Naive thymus-derived CD4-positive, alpha-beta T cell (primary cell): ENCODE data around the gene ITPRIP. TPM values are rescaled to one million over a fixed set of nuclear protein-coding genes. Genes with fewer than 3 reads are reported as not detected.

Experiments
- ATAC-seq: fragments of 150-1000 bp; cut with Tn5 transposase; 2 replicates; pipeline ENCODE4 v1.10.0; 2021; ENCODE audit warnings: mild to moderate bottlenecking, moderate library complexity
- CTCF ChIA-PET: fragments of 350-600 bp; sonication (Branson Sonifier 250); formaldehyde crosslinking; loops from one replicate; lab custom pipeline; 2021; ENCODE audit warnings: antibody characterized with exemption; lab: Charles Lee
- POLR2A ChIA-PET: fragments of 350-600 bp; sonication (Branson Sonifier 250); formaldehyde crosslinking; loops from one replicate; lab custom pipeline; 2021; ENCODE audit warnings: antibody characterized with exemption, inconsistent platforms; lab: Charles Lee
- DNase-seq, 9 donors: peaks; one replicate each; pipeline versions ENCODE4 v3.0.0 to v3.0.0-alpha.2; 2020 to 2022; ENCODE audit warnings: mixed read lengths in 1 of 9
- H3K27ac ChIP-seq: one replicate; pipeline ENCODE4 v1.7.0; 2013; ENCODE audit warnings: mild to moderate bottlenecking, low read depth, low read length, moderate library complexity
- H3K27me3 ChIP-seq, 2 donors: one replicate each; pipeline ENCODE4 v1.7.0; 2013; ENCODE audit warnings: low read length in 2 of 2, mild to moderate bottlenecking in 2 of 2, moderate library complexity in 2 of 2; ENCODE audit not compliant: control insufficient read depth in 2 of 2, insufficient read depth in 2 of 2
- H3K36me3 ChIP-seq, 3 experiments: 1 replicate in 2 of 3; 2 replicates in 1 of 3; pipeline ENCODE4 v1.7.0; 2013; ENCODE audit warnings: low read length in 3 of 3, mild to moderate bottlenecking in 3 of 3, moderate library complexity in 1 of 3; ENCODE audit not compliant: insufficient read depth in 3 of 3, control insufficient read depth in 2 of 3
- H3K4me1 ChIP-seq, 2 donors: one replicate each; pipeline ENCODE4 v1.7.0; 2013; ENCODE audit warnings: low read length in 2 of 2, mild to moderate bottlenecking in 2 of 2, moderate library complexity in 1 of 2; ENCODE audit not compliant: control insufficient read depth in 2 of 2, insufficient read depth in 2 of 2
- H3K4me3 ChIP-seq: 2 replicates; pipeline ENCODE4 v1.7.0; 2013; ENCODE audit warnings: mild to moderate bottlenecking, low read length
- H3K9me3 ChIP-seq, 3 experiments: 1 replicate in 2 of 3; 2 replicates in 1 of 3; pipeline ENCODE4 v1.7.0; 2013; ENCODE audit warnings: low read length in 3 of 3; ENCODE audit not compliant: control insufficient read depth in 2 of 3
- H3K27ac Mint-ChIP-seq, 9 donors: one replicate each; pipeline ENCODE4 v1.8.0; 2020 to 2022; ENCODE audit warnings: mixed read lengths in 9 of 9, mild to moderate bottlenecking in 8 of 9, moderate library complexity in 5 of 9, inconsistent platforms in 2 of 9
- H3K27me3 Mint-ChIP-seq, 5 donors: one replicate each; pipeline ENCODE4 v1.8.0; 2021 to 2022; ENCODE audit warnings: mixed read lengths in 5 of 5, mild to moderate bottlenecking in 1 of 5
- H3K36me3 Mint-ChIP-seq, 5 donors: one replicate each; pipeline ENCODE4 v1.8.0; 2020 to 2022; ENCODE audit warnings: mixed read lengths in 5 of 5, mild to moderate bottlenecking in 3 of 5, inconsistent platforms in 1 of 5
- H3K4me1 Mint-ChIP-seq, 7 donors: one replicate each; pipeline ENCODE4 v1.8.0; 2020 to 2022; ENCODE audit warnings: mixed read lengths in 7 of 7, mild to moderate bottlenecking in 3 of 7, inconsistent platforms in 1 of 7
- H3K4me3 Mint-ChIP-seq, 10 donors: one replicate each; pipeline ENCODE4 v1.8.0; 2020 to 2022; ENCODE audit warnings: mild to moderate bottlenecking in 10 of 10, mixed read lengths in 10 of 10, moderate library complexity in 6 of 10, inconsistent platforms in 2 of 10
- H3K9me3 Mint-ChIP-seq, 11 donors: one replicate each; pipeline ENCODE4 v1.8.0; 2020 to 2022; ENCODE audit warnings: mixed read lengths in 11 of 11, mild to moderate bottlenecking in 4 of 11, inconsistent platforms in 1 of 11, moderate library complexity in 1 of 11
- intact Hi-C, 2 donors: fragments of 100-400 bp; cut with micrococcal nuclease; formaldehyde crosslinking; loops; one replicate each; pipeline ENCODE4 v1.15.1; 2023
- polyA plus RNA-seq, 2 donors: library from polyadenylated mRNA; unstranded; fragments of 300-500 nt; fragmentation: Illumina TruSeq; gene quantifications; one replicate each; pipeline ENCODE4 v1.2.3, GENCODE V29; 2021
- total RNA-seq, 6 experiments: library from RNA in 5 of 6; stranded (reverse) in 5 of 6; gene quantifications; 1 replicate in 5 of 6; 2 replicates in 1 of 6; pipeline ENCODE4 v1.2.3 and lab custom pipeline; 2021 to 2026

ITPRIP gene
- total and polyA plus RNA-seq, 7 experiments from 2014 or later: 17.8 to 129 (median 20.2) TPM

DNA sequence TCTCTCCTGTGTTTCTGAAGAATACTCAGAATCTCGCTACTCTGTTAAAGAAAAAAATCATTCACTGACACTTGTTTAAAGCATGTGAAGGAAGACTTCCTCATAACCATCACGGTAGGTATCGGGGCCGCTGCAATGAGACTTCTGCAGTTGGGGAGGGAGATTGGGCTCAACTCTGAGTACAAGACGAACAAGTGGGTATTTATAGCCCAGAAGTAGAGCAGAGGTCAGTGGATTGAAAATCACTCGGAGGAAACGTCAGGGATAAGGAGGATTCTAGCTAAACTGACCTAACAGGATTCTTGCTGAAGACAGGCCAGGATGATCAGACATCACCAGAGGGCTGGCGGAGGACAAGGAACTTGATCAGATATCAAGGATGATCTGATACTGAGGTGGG, 33.3 kb downstream of the ITPRIP start:
- Histone ChIP-seq H3K9me3 (no peaks in the 10 kb centered on the region), H3K4me1 (peaks cover 45 to 51% of the 10 kb centered on the region in 2 donors), H3K36me3 (no peaks in the 10 kb centered on the region), H3K4me3 (no peak overlapping the region), H3K27ac (no peak overlapping the region), H3K27me3 (no peaks in the 10 kb centered on the region)
- POLR2A ChIA-PET: interaction anchor here (1.0 to 6.2 kb wide), 8 partner anchors 9 to 48 kb away, joined by 3 to 78 read pairs (median 10); partner anchors contain the start of genes CFAP58 and ITPRIP
- CTCF ChIA-PET: interaction anchor here (1.2 to 8.2 kb wide), 7 partner anchors 12 to 52 kb away, joined by 4 to 259 read pairs (median 49); partner anchors contain the start of genes CFAP58 and ITPRIP
- peaks cover 0 to 6% (median 0%) of the 10 kb centered on the region in 11 donors for H3K9me3 Mint-ChIP-seq
- peak overlapping the region in 6 of 9 donors; percentile 3 to 79 (median 67) for H3K27ac Mint-ChIP-seq
- H3K36me3 Mint-ChIP-seq: peaks cover 0 to 22% (median 0%) of the 10 kb centered on the region in 5 donors
- DNase-seq: no peak
- H3K4me3 Mint-ChIP-seq: peak overlapping the region in 4 of 10 donors; percentile 1 to 71 (median 26)
- no peaks in the 10 kb centered on the region for H3K27me3 Mint-ChIP-seq
- intact Hi-C loops: loop anchor here (1.0 kb wide), 4 partner anchors 14 to 45 kb away; partner anchors contain the start of gene ITPRIP (in 1 of the 2)
- H3K4me1 Mint-ChIP-seq: peaks cover 57 to 93% (median 77%) of the 10 kb centered on the region in 7 donors
- no peak for ATAC-seq

DNA sequence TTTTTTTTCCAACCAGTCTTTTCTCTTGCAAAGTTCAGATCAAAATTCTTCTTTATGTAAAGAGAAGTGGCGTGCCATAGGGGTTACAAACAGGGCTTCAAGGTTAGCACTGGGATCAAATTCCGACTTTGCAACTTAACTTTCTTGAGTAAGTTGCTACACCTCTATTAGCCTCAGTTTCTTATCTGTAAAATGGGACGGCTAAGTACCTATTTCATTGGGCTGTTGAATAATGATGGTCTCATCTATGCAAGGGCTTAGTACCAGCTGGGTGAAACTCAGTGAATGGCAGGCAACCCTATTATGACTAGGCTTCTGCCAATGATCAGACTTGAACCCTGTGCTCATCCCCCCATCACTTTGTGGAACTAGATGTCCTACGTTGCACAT, 33.9 kb downstream of the ITPRIP start:
- Mint-ChIP-seq H3K27me3 (no peaks in the 10 kb centered on the region), H3K4me3 (peak overlapping the region in 3 of 10 donors; percentile 1 to 20 (median 14)), H3K27ac (peak overlapping the region in 8 of 9 donors; percentile 14 to 92 (median 54)), H3K4me1 (peaks cover 53 to 93% (median 77%) of the 10 kb centered on the region in 7 donors), H3K36me3 (peaks cover 0 to 20% (median 0%) of the 10 kb centered on the region in 5 donors), H3K9me3 (peaks cover 0 to 6% (median 0%) of the 10 kb centered on the region in 11 donors)
- DNase-seq: no peak
- no peaks in the 10 kb centered on the region for H3K36me3 ChIP-seq
- ChIA-PET CTCF (interaction anchor here (3.2 to 8.2 kb wide), 5 partner anchors 12 to 46 kb away, joined by 23 to 259 read pairs (median 58); partner anchors contain the start of genes CFAP58 and ITPRIP), POLR2A (interaction anchor here (1.3 to 6.2 kb wide), 5 partner anchors 18 to 47 kb away, joined by 3 to 78 read pairs (median 38); partner anchors contain the start of gene ITPRIP)
- ATAC-seq: no peak
- H3K4me3 ChIP-seq: no peak overlapping the region
- H3K9me3 ChIP-seq: no peaks in the 10 kb centered on the region
- no peak overlapping the region for H3K27ac ChIP-seq
- no peaks in the 10 kb centered on the region for H3K27me3 ChIP-seq
- peaks cover 42 to 46% of the 10 kb centered on the region in 2 donors for H3K4me1 ChIP-seq
- intact Hi-C loops: no loop called here

DNA sequence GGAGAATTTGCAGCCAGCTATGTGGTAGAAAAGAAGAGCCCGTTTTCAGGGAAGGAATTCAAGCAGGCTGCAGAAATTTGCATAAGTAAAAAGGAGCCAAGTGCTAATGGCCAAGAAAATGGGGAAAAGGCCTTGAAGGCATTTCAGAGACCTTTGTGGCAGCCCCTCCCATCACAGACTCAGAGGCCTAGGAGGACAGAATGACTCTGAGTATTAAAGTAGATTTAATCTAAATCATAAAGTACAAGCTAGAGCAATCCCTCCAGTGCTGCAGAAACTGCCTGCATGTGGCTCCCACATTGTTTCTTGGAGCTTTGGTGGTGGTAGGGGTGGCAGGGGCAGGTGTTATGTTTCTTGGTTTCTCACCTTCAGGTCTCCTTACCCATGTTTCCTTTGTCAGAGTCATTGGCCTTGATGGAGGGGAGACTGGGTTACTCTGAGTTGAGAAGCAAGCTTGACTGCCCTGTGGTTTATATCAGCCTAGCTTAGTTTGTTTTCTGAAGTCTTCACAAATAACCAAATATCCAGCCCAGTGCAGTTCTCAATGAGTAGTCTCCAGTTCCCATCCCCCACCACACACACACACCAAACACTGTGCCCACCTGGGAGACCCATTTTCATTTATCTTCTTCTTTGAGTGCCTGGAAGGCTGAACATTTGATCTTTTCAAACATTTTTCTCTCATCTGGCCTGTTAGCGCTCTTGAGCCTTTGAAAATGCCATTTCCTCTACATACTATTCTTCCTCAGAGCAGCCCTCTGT, 34.5 kb downstream of the ITPRIP start:
- H3K4me1 Mint-ChIP-seq: peaks cover 49 to 91% (median 75%) of the 10 kb centered on the region in 7 donors
- H3K4me3 ChIP-seq: no peak overlapping the region
- CTCF ChIA-PET: interaction anchor here (1.3 to 8.2 kb wide), 4 partner anchors 11 to 46 kb away, joined by 3 to 259 read pairs (median 84); partner anchors contain the start of genes CFAP58 and ITPRIP
- H3K27me3 ChIP-seq: no peaks in the 10 kb centered on the region
- H3K36me3 Mint-ChIP-seq: peaks cover 0 to 17% (median 0%) of the 10 kb centered on the region in 5 donors
- H3K36me3 ChIP-seq: no peaks in the 10 kb centered on the region
- peaks cover 0 to 6% (median 0%) of the 10 kb centered on the region in 11 donors for H3K9me3 Mint-ChIP-seq
- H3K4me3 Mint-ChIP-seq: peak overlapping the region in 3 of 10 donors; percentile 1 to 14 (median 6)
- H3K27me3 Mint-ChIP-seq: no peaks in the 10 kb centered on the region
- no peak overlapping the region for H3K27ac ChIP-seq
- peaks cover 41 to 42% of the 10 kb centered on the region in 2 donors for H3K4me1 ChIP-seq
- intact Hi-C loops: no loop called here
- DNase-seq (no peak), ATAC-seq (peak; percentile 7)
- POLR2A ChIA-PET: interaction anchor here (1.0 to 6.2 kb wide), 5 partner anchors 33 to 50 kb away, joined by 3 to 78 read pairs (median 4); partner anchors contain the start of genes CFAP58, GSTO2 and ITPRIP
- H3K9me3 ChIP-seq: no peaks in the 10 kb centered on the region
- peak overlapping the region in 8 of 9 donors; percentile 14 to 92 (median 50) for H3K27ac Mint-ChIP-seq

DNA sequence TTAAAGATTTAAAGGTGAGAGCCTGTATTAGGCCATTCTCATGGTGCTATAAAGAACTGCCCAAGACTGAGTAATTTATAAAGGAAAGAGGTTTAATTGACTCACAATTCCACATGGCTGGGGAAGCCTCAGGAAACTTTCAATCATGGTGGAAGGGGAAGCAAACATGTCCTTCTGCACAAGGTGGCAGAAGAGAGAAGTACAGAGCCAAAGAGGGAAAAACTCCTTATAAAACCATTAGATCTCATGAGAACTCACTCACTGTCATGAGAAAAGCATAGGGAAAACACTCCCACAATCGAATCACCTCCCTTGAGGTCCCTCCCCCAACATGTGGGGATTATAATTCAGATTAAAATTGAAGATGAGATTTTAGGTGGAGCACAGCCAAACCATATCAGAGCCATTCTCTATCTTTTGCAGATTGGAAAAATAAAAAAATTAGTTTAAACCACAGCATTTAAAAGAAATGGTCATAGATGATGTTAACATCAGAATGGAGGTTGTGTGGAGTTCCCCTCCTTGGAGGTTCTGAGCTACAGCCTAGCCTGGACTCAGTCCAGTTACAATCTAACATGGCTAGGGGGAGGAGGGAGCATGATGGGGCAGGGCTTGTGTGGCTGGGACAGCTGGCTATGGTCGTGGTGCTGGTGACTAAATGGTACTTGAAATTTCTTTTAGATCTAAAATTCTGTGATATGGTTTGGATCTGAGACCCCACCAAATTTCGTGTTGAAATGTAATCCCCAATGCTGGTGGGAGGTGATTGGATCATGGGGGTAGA, 36.2 kb downstream of the ITPRIP start:
- Histone ChIP-seq H3K4me3 (no peak overlapping the region), H3K27me3 (no peaks in the 10 kb centered on the region), H3K36me3 (no peaks in the 10 kb centered on the region), H3K9me3 (no peaks in the 10 kb centered on the region), H3K27ac (no peak overlapping the region), H3K4me1 (peaks cover 26 to 34% of the 10 kb centered on the region in 2 donors)
- CTCF ChIA-PET: interaction anchor here (5.6 to 8.2 kb wide), 3 partner anchors 10 to 48 kb away, joined by 58 to 259 read pairs (median 110); partner anchors contain the start of genes CFAP58 and ITPRIP
- ATAC-seq (no peak), DNase-seq (no peak)
- peaks cover 36 to 74% (median 59%) of the 10 kb centered on the region in 7 donors for H3K4me1 Mint-ChIP-seq
- peak overlapping the region in 6 of 9 donors; percentile 21 to 90 (median 63) for H3K27ac Mint-ChIP-seq
- peaks cover 0 to 6% (median 0%) of the 10 kb centered on the region in 11 donors for H3K9me3 Mint-ChIP-seq
- no peaks in the 10 kb centered on the region for H3K27me3 Mint-ChIP-seq
- POLR2A ChIA-PET: interaction anchor here (1.8 kb wide), 1 partner anchor 51 kb away, joined by 9 read pairs; the partner anchor contains the start of gene CFAP58
- H3K36me3 Mint-ChIP-seq: peaks cover 0 to 11% (median 0%) of the 10 kb centered on the region in 5 donors
- intact Hi-C loops: no loop called here
- peak overlapping the region in 2 of 10 donors; percentile 48 to 67 for H3K4me3 Mint-ChIP-seq

DNA sequence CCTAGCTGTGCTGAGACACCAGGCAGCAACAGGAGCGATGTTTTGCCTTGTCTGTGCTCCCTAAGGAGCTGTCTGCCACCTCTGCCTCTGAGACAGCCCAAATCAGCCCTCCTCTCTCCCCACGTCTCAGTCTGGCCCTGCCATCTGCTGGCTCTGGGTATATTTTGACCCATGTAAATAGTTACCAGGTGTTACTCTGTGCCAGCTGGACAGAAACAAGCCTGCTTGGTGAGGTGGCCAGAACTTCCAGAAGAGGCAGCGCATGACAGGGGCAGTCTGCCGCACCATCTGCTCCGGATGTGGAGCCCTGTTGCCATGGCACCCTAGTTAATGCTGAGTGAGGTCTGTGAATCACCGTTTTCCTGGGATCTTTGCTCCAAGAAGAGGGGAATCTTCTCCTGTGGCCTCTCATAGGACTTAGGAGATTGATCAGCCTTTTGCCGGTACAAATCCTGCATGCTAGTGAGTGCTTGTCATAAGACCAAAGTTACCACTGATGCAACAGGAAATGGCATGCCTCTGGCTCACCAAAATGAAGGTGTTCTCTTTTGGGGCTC, 37.5 kb downstream of the ITPRIP start:
- peaks cover 0 to 6% (median 0%) of the 10 kb centered on the region in 11 donors for H3K9me3 Mint-ChIP-seq
- POLR2A ChIA-PET: interaction anchor here (0.9 to 2.5 kb wide), 4 partner anchors 9 to 52 kb away, joined by 3 to 12 read pairs (median 6); partner anchors contain the start of gene ITPRIP
- no peaks in the 10 kb centered on the region for H3K27me3 ChIP-seq
- DNase-seq (peak in 4 of 9 donors; percentile 42 to 52 (median 46)), ATAC-seq (no peak)
- CTCF ChIA-PET: interaction anchor here (1.5 to 1.7 kb wide), 2 partner anchors 10 to 49 kb away, joined by 5 to 6 read pairs; no protein-coding TSS in a partner anchor
- H3K36me3 ChIP-seq: no peaks in the 10 kb centered on the region
- H3K4me3 ChIP-seq: no peak overlapping the region
- peaks cover 19 to 29% of the 10 kb centered on the region in 2 donors for H3K4me1 ChIP-seq
- H3K27me3 Mint-ChIP-seq: no peaks in the 10 kb centered on the region
- H3K9me3 ChIP-seq: no peaks in the 10 kb centered on the region
- H3K27ac Mint-ChIP-seq: peak overlapping the region; percentile 60 to 97 (median 89)
- H3K4me1 Mint-ChIP-seq: peaks cover 27 to 61% (median 48%) of the 10 kb centered on the region in 7 donors
- peaks cover 0 to 10% (median 0%) of the 10 kb centered on the region in 5 donors for H3K36me3 Mint-ChIP-seq
- peak overlapping the region; percentile 31 to 78 (median 70) for H3K4me3 Mint-ChIP-seq
- H3K27ac ChIP-seq: no peak overlapping the region
- intact Hi-C loops: loop anchor here in 1 of 2 donors (1.0 kb wide), 1 partner anchor 10 kb away; no protein-coding TSS in a partner anchor
